Skeletal muscle satellite cell (primary cell): ENCODE data around the gene ADAM15.
A peak's percentile ranks its signal among the peaks of the same experiment; 100 is the strongest.

Source experiments
- H3K27me3 ChIP-seq: 2 replicates; pipeline ENCODE4 v1.7.0; 2013; ENCODE audit warnings: low read length; ENCODE audit not compliant: control insufficient read depth, insufficient read depth
- H3K36me3 ChIP-seq: 2 replicates; pipeline ENCODE4 v1.7.0; 2013; ENCODE audit warnings: mild to moderate bottlenecking, control low read depth, low read length; ENCODE audit not compliant: insufficient read depth
- H3K4me1 ChIP-seq: 2 replicates; pipeline ENCODE4 v1.7.0; 2013; ENCODE audit warnings: low read length; ENCODE audit not compliant: control insufficient read depth, insufficient read depth
- H3K4me2 ChIP-seq: 2 replicates; pipeline ENCODE4 v1.7.0; 2013; ENCODE audit warnings: mild to moderate bottlenecking, low read length
- H3K4me3 ChIP-seq: 2 replicates; pipeline ENCODE4 v1.7.0; 2013; ENCODE audit warnings: low read length
- H3K9ac ChIP-seq: 2 replicates; pipeline ENCODE4 v1.7.0; 2013; ENCODE audit warnings: mild to moderate bottlenecking, low read depth, low read length, moderate library complexity
- H3K9me3 ChIP-seq: replicated peaks from 2 replicates; pipeline ENCODE4 v1.7.0; 2013; ENCODE audit warnings: mild to moderate bottlenecking, control low read depth, low read length

ADAM15 gene

DNA sequence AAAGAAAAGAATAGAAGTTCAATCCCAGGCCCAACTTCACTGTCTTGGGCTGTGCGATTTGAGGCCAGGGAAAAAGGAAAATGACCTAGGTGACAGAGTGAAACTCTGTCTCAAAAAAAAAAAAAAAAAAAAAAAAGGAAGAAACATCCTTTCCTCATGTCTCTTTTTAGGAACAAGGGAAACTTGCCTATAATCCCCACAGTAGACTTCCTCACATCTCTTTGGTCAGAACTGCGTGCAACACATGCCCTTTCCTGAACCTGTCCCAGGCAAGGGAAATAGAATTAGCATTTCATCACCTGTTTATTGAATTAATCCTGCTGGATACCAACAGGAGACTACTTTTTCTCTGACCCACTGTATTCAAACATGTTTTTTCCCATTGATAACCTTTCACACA, 15.2 kb upstream of the ADAM15 start:
- Histone ChIP-seq H3K9ac (no peak overlapping the region), H3K27me3 (peaks cover 17% of the 10 kb centered on the region), H3K4me3 (no peak overlapping the region), H3K9me3 (no peaks in the 10 kb centered on the region), H3K4me1 (peaks cover 5% of the 10 kb centered on the region), H3K4me2 (no peak overlapping the region), H3K36me3 (no peaks in the 10 kb centered on the region)

DNA sequence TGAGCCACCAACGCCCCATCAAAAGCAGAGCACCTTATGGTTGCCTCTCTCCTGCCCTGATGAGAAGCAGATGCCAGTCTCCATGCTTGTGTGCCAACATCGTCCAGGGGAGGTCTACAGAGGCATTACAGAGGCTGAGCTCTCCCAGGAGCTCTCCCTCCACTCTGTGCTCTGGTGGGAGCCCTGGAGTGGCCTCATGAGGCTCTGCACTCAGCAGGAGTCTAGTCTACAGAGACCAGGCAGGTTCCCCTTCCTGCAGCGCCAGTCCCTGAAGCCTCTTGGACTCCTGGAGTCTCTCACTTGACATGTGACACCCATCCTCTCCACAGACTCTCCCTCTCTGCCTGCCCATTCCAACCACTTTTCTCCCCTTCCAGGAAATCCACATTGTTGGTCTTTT, 14.1 kb upstream of the ADAM15 start:
- Histone ChIP-seq H3K36me3 (no peaks in the 10 kb centered on the region), H3K9me3 (no peaks in the 10 kb centered on the region), H3K4me3 (no peak overlapping the region), H3K4me1 (peaks cover 5% of the 10 kb centered on the region), H3K9ac (no peak overlapping the region), H3K27me3 (peaks cover 13% of the 10 kb centered on the region), H3K4me2 (no peak overlapping the region)

- Histone ChIP-seq H3K36me3 (no peaks in the 10 kb centered on the region), H3K4me2 (no peak overlapping the region), H3K4me1 (peaks cover 5% of the 10 kb centered on the region), H3K4me3 (no peak overlapping the region), H3K27me3 (peaks cover 13% of the 10 kb centered on the region), H3K9me3 (no peaks in the 10 kb centered on the region), H3K9ac (no peak overlapping the region)
Measured at GRCh38 chr1:155037851-155038441, 13.2 kb upstream of the ADAM15 start.

DNA sequence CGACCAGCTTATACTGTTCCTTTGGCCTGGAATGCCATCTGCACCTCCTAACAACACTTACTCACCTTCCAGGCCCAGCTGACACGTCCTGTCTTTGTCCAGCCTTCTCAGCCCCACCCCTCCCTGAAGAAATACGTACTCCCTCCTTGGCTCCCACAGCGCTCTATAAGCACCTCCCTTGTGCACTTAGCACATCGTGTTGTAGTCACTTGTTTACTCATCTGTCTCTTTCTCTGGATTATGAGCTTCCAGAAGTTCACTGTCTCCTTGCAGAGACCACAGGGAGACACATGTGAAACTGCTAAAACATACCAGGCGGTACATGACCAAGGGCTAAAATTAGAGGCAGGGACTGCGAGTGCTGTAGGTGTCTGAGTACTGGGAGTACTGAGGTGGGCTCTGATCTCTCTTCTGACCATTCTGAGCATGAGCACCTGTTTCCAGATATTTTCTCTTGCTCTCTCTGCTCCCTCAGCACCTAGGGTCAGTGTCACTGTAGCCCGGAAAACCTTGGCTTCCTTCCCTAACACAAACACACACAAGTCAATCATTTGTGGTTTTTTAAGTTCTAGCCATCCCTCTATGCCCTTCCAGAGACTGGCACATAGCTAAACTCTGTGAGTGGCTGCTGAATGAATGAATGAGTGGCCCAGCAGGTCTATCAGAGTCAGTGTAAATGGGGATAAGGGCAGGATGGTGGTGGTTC, 12.4 kb upstream of the ADAM15 start:
- Histone ChIP-seq H3K36me3 (no peaks in the 10 kb centered on the region), H3K9me3 (no peaks in the 10 kb centered on the region), H3K9ac (no peak overlapping the region), H3K4me3 (no peak overlapping the region), H3K4me1 (peaks cover 5% of the 10 kb centered on the region), H3K4me2 (peak overlapping the region; percentile 5), H3K27me3 (peaks cover 9% of the 10 kb centered on the region)

GRCh38 chr1:155039308-155039669, 11.8 kb upstream of the ADAM15 start:
- Histone ChIP-seq H3K27me3 (peaks cover 5% of the 10 kb centered on the region), H3K36me3 (no peaks in the 10 kb centered on the region), H3K4me3 (no peak overlapping the region), H3K4me2 (no peak overlapping the region), H3K9me3 (no peaks in the 10 kb centered on the region), H3K9ac (no peak overlapping the region), H3K4me1 (peaks cover 5% of the 10 kb centered on the region)

DNA sequence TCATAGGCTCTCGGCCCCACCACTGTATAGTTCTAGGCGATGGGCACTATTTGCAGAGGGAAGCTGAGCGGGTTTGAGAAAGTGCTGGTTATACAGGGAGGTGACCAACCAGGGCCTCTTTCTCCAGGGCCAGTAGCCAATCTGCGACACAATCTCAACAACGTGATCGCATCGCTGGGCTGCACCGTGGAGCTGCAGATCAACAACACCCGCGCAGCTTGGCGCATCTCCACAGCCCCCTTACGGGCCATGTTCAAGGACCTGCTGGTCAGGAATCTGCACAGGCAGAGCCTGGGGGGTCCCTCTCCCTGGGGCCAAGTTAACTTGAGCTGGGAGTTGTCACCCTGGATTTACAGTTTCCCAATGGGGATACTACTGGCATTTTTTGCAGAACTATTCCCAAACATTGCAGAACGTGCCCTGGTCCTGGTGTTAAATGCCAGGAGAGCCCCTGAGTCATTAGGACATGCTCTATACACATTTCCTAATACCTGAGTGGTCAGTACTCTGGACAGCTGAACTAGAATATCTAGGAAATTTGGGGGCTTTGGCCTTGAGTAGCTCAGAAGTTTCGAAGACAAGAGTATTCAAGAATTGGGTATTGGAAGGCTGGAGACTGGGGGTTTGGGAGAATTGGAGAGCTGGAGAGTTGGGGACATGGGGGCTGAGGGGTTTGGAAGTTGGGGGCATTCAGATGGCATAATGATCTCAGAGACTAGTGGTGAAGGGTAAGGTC, 10.6 kb upstream of the ADAM15 start:
- no peak overlapping the region for H3K4me2 ChIP-seq
- H3K36me3 ChIP-seq, result no peaks in the 10 kb centered on the region
- H3K27me3 ChIP-seq, result peaks cover 5% of the 10 kb centered on the region
- H3K4me3 ChIP-seq, result no peak overlapping the region
- no peak overlapping the region for H3K9ac ChIP-seq
- H3K9me3 ChIP-seq, result no peaks in the 10 kb centered on the region
- peaks cover 14% of the 10 kb centered on the region for H3K4me1 ChIP-seq

- no peaks in the 10 kb centered on the region for H3K36me3 ChIP-seq
- H3K9ac ChIP-seq, result no peak overlapping the region
- no peaks in the 10 kb centered on the region for H3K9me3 ChIP-seq
Measured at GRCh38 chr1:155042789-155043188, 8.3 kb upstream of the ADAM15 start.

GRCh38 chr1:155043301-155043702, 7.8 kb upstream of the ADAM15 start:
- H3K9ac ChIP-seq, result no peak overlapping the region
- H3K36me3 ChIP-seq, result no peaks in the 10 kb centered on the region
- H3K4me1 ChIP-seq, result peaks cover 14% of the 10 kb centered on the region
- no peaks in the 10 kb centered on the region for H3K9me3 ChIP-seq
- no peak overlapping the region for H3K4me2 ChIP-seq
- H3K27me3 ChIP-seq, result peaks cover 3% of the 10 kb centered on the region
- no peak overlapping the region for H3K4me3 ChIP-seq

More at GRCh38 chr1:155042789-155043188, 8.3 kb upstream of the ADAM15 start:
- Histone ChIP-seq H3K4me3 (no peak overlapping the region), H3K27me3 (peaks cover 3% of the 10 kb centered on the region), H3K4me1 (peaks cover 14% of the 10 kb centered on the region), H3K4me2 (no peak overlapping the region)

DNA sequence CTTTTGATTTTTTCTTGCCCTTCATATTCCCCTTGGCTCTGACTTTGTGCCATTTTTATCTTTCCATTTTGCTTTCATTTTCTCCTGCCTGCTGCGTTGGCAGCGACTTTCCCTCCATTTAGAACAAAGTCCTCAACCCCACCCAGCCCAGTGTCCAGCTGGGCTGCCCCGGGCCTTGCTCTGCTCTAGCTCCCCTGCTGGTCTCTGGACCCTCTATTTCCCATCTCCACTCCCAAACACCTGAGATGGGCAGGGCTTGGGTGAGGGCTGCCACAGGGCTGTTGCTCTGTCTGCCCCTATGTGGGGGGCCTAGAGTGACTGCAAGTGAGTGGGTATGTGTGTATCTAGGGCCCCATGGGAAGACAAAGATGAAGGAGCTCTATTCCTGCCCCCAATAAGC, 7.3 kb upstream of the ADAM15 start:
- Histone ChIP-seq H3K4me1 (peaks cover 13% of the 10 kb centered on the region), H3K36me3 (no peaks in the 10 kb centered on the region), H3K9me3 (no peaks in the 10 kb centered on the region), H3K27me3 (peaks cover 3% of the 10 kb centered on the region), H3K9ac (no peak overlapping the region), H3K4me2 (no peak overlapping the region), H3K4me3 (no peak overlapping the region)

- H3K27me3 ChIP-seq, result peaks cover 1% of the 10 kb centered on the region
- no peak overlapping the region for H3K4me2 ChIP-seq
- H3K4me3 ChIP-seq, result no peak overlapping the region
- no peak overlapping the region for H3K9ac ChIP-seq
- peaks cover 9% of the 10 kb centered on the region for H3K4me1 ChIP-seq
- no peaks in the 10 kb centered on the region for H3K9me3 ChIP-seq
- H3K36me3 ChIP-seq, result no peaks in the 10 kb centered on the region
Measured at GRCh38 chr1:155044365-155044764, 6.8 kb upstream of the ADAM15 start.

GRCh38 chr1:155044812-155045657, 6.1 kb upstream of the ADAM15 start:
- no peak overlapping the region for H3K4me3 ChIP-seq
- no peaks in the 10 kb centered on the region for H3K9me3 ChIP-seq
- no peaks in the 10 kb centered on the region for H3K27me3 ChIP-seq
- H3K9ac ChIP-seq, result no peak overlapping the region
- H3K4me2 ChIP-seq, result no peak overlapping the region
- peaks cover 15% of the 10 kb centered on the region for H3K4me1 ChIP-seq
- H3K36me3 ChIP-seq, result no peaks in the 10 kb centered on the region
